ENCODE results near the gene NHLRC4.

Gene NHLRC4

GRCh38 chr16:586047-586644 lies 19.3 kb downstream of the NHLRC4 start:
- Histone ChIP-seq H3K9me2 (replicated peaks; ENCODE audit: control insufficient read depth, low read length) (no peaks in the 10 kb centered on the region), H3K79me2 (ENCODE audit: control insufficient read depth, low read length) (peaks cover 29% of the 10 kb centered on the region), H3K36me3 (ENCODE audit: control insufficient read depth, low read length) (peaks cover 9% of the 10 kb centered on the region), H3K4me1 (ENCODE audit: control insufficient read depth, low read length) (peaks cover 17% of the 10 kb centered on the region), H4K20me1 (ENCODE audit: control insufficient read depth, insufficient read depth, low read depth, low read length) (peaks cover 4% of the 10 kb centered on the region; the same call in 1 of the 2 replicates), H3K27me3 (ENCODE audit: control insufficient read depth, low read length) (no peaks in the 10 kb centered on the region), H3K4me3 (ENCODE audit: low read length) (no peak overlapping the region), H3K4me2 (ENCODE audit: low read length) (no peak overlapping the region), H3K27ac (ENCODE audit: low read depth, low read length) (no peak overlapping the region), H3K9me3 (ENCODE audit: control insufficient read depth, insufficient read depth, low read length) (no peaks in the 10 kb centered on the region), H3F3A (ENCODE audit: control insufficient read depth, insufficient read depth) (no peaks in the 10 kb centered on the region; the same call in 1 of the 2 replicates)
- TF ChIP-seq CTCF (IDR thresholded peaks at IDR 0.05; ENCODE audit: low read depth, low read length, poor library complexity, severe bottlenecking) (no peak), EZH2phosphoT487 (IDR thresholded peaks at IDR 0.05; ENCODE audit: borderline replicate concordance, low read length) (no peak)

GRCh38 chr16:586645-587590 lies 20.1 kb downstream of the NHLRC4 start:
- Histone ChIP-seq H3K79me2 (ENCODE audit: control insufficient read depth, low read length) (peaks cover 33% of the 10 kb centered on the region), H3K27me3 (ENCODE audit: control insufficient read depth, low read length) (no peaks in the 10 kb centered on the region), H3F3A (ENCODE audit: control insufficient read depth, insufficient read depth) (no peaks in the 10 kb centered on the region; the same call in 1 of the 2 replicates), H3K4me1 (ENCODE audit: control insufficient read depth, low read length) (peaks cover 21% of the 10 kb centered on the region), H4K20me1 (ENCODE audit: control insufficient read depth, insufficient read depth, low read depth, low read length) (peaks cover 4% of the 10 kb centered on the region; the same call in 1 of the 2 replicates), H3K4me2 (ENCODE audit: low read length) (peak overlapping the region; percentile 78), H3K27ac (ENCODE audit: low read depth, low read length) (no peak overlapping the region), H3K9me3 (ENCODE audit: control insufficient read depth, insufficient read depth, low read length) (no peaks in the 10 kb centered on the region), H3K36me3 (ENCODE audit: control insufficient read depth, low read length) (peaks cover 9% of the 10 kb centered on the region), H3K9me2 (replicated peaks; ENCODE audit: control insufficient read depth, low read length) (no peaks in the 10 kb centered on the region), H3K4me3 (ENCODE audit: low read length) (peak overlapping the region; percentile 73; the same call in 1 of the 2 replicates)
- no peak for TF ChIP-seq EZH2phosphoT487 (IDR thresholded peaks at IDR 0.05; ENCODE audit: borderline replicate concordance, low read length)
- no peak for TF ChIP-seq CTCF (IDR thresholded peaks at IDR 0.05; ENCODE audit: low read depth, low read length, poor library complexity, severe bottlenecking)

GRCh38 chr16:588639-588888 lies 21.8 kb downstream of the NHLRC4 start:
- TF ChIP-seq CTCF (IDR thresholded peaks at IDR 0.05; ENCODE audit: low read depth, low read length, poor library complexity, severe bottlenecking) = no peak
- TF ChIP-seq EZH2phosphoT487 (IDR thresholded peaks at IDR 0.05; ENCODE audit: borderline replicate concordance, low read length) = no peak
- H3K4me3 ChIP-seq (ENCODE audit: low read length) = peak overlapping the region; percentile 73
- peaks cover 4% of the 10 kb centered on the region; the same call in 1 of the 2 replicates for H4K20me1 ChIP-seq (ENCODE audit: control insufficient read depth, insufficient read depth, low read depth, low read length)
- H3K9me3 ChIP-seq (ENCODE audit: control insufficient read depth, insufficient read depth, low read length) = no peaks in the 10 kb centered on the region
- H3K36me3 ChIP-seq (ENCODE audit: control insufficient read depth, low read length) = peaks cover 9% of the 10 kb centered on the region
- H3K4me1 ChIP-seq (ENCODE audit: control insufficient read depth, low read length) = peaks cover 38% of the 10 kb centered on the region
- peak overlapping the region; percentile 92 for H3K27ac ChIP-seq (ENCODE audit: low read depth, low read length)
- no peaks in the 10 kb centered on the region for H3K9me2 ChIP-seq (replicated peaks; ENCODE audit: control insufficient read depth, low read length)
- peaks cover 49% of the 10 kb centered on the region for H3K79me2 ChIP-seq (ENCODE audit: control insufficient read depth, low read length)
- peak overlapping the region; percentile 78 for H3K4me2 ChIP-seq (ENCODE audit: low read length)
- H3K27me3 ChIP-seq (ENCODE audit: control insufficient read depth, low read length) = no peaks in the 10 kb centered on the region
- no peaks in the 10 kb centered on the region; the same call in 1 of the 2 replicates for H3F3A ChIP-seq (ENCODE audit: control insufficient read depth, insufficient read depth)
